ENCODE results near the gene NEK10.

GRCh38 chr3:27093771-27094170 lies 275.4 kb downstream of the NEK10 start:
- TF ChIP-seq CTCF (conservative IDR thresholded peaks at IDR 0.05; ENCODE audit: low read length) (no peak), EZH2phosphoT487 (IDR thresholded peaks at IDR 0.05; ENCODE audit: borderline replicate concordance, low read depth, low read length) (no peak)

Data from OCI-LY7 (cell line).